ENCODE data around the gene OTUD7B.

OTUD7B gene

GRCh38 chr1:149977345-149977744 lies 33.2 kb downstream of the OTUD7B start:
- H3K4me3 ChIP-seq (ENCODE audit: low read length): no peak overlapping the region
- TF ChIP-seq CTCF (conservative IDR thresholded peaks at IDR 0.05; ENCODE audit: low read depth, low read length): no peak
- no peak for DNase-seq (ENCODE audit: low read depth)

GRCh38 chr1:149972547-149972946 lies 38.0 kb downstream of the OTUD7B start:
- TF ChIP-seq CTCF (conservative IDR thresholded peaks at IDR 0.05; ENCODE audit: low read depth, low read length): no peak
- no peak for DNase-seq (ENCODE audit: low read depth)
- H3K4me3 ChIP-seq (ENCODE audit: low read length): no peak overlapping the region

DNA sequence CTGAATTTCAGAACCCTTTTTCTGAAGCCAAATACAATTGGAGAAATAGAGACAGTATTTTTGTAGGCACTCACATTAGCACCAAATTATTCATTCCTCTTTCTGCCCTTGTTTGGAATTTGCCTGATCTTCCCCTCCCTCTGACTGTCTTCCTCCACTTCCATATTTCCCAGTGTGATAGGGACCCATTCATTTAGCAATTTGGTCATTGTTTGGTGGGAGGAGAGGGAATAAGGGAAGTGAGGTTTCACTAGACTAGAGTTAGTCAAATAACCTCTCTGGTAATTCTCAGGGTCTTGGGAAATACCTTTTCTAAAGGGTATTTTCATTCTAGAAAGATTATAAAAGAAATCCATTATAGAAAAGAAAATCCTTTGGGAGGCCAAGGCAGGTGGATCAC lies 42.9 kb downstream of the OTUD7B start:
- DNase-seq (ENCODE audit: low read depth): no peak
- no peak for TF ChIP-seq CTCF (conservative IDR thresholded peaks at IDR 0.05; ENCODE audit: low read depth, low read length)
- H3K4me3 ChIP-seq (ENCODE audit: low read length): no peak overlapping the region

DNA sequence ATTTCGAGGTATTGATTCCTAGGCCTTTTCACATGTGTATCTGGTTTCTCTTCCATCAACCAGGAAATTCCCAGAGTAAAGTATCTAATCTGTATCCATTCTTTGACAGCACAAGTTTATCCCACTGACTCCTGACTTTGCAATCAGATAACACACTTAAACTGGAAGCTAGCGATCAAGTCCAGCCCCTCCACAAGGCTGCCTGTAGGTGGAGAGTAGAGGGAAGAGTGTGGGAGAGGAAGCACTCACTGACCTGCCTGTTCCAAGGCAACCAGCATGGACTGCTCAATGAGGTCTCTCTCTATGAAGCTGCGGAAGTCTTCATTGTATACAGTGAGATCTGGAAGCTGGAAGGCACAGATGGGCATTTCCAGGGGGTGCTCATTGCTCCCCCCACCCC lies 43.5 kb downstream of the OTUD7B start:
- H3K4me3 ChIP-seq (ENCODE audit: low read length): no peak overlapping the region
- no peak for DNase-seq (ENCODE audit: low read depth)
- no peak for TF ChIP-seq CTCF (conservative IDR thresholded peaks at IDR 0.05; ENCODE audit: low read depth, low read length)

DNA sequence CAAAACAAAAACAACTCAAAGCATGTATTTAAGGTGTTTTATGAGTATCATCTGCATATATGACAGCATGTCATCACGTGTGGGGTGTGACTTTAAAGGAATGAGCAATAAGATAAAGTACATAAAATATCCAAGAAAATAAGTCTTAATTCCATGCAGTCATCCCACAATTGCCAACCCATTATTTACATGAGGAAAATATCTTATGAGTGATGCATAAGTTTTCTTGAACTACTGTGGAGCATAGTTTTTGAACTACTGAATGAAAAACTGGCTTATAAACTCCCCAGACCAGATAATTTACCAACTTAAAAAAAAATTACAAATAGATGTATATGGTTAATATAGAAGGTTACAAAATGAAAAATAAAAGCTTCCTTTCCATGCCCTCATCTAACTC lies 44.1 kb downstream of the OTUD7B start:
- H3K4me3 ChIP-seq (ENCODE audit: low read length): no peak overlapping the region
- TF ChIP-seq CTCF (conservative IDR thresholded peaks at IDR 0.05; ENCODE audit: low read depth, low read length): no peak
- no peak for DNase-seq (ENCODE audit: low read depth)

- H3K4me3 ChIP-seq (ENCODE audit: low read length): no peak overlapping the region
- DNase-seq (ENCODE audit: low read depth): no peak
- no peak for TF ChIP-seq CTCF (conservative IDR thresholded peaks at IDR 0.05; ENCODE audit: low read depth, low read length)
These were observed 45.1 kb downstream of the OTUD7B start for GRCh38 chr1:149965440-149965839.

DNA sequence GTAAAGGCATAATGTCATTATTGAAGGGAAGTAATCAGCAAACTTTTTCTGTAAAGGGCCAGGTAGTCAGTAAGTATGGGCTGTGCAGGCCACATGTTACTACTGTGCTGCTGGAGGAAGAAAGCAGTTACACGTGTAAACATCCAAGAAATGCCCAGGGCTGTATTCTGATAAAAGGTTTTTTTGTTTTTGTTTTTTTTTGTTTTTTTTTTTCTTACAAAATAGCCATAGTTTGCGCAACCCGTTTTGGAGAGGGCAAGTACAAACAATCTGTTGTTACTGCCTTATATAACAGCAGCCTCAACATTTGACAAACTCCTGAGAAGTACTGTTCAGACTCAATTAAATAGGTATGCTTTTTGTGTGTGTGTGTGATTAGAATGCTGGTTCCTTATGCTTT lies 47.2 kb downstream of the OTUD7B start:
- TF ChIP-seq CTCF (conservative IDR thresholded peaks at IDR 0.05; ENCODE audit: low read depth, low read length): no peak
- DNase-seq (ENCODE audit: low read depth): no peak
- H3K4me3 ChIP-seq (ENCODE audit: low read length): no peak overlapping the region

Data from retinal pigment epithelial cell (primary cell).